HL-60/S4 treated with phorbol 12-myristate 13-acetate at 8.2 ng/mL for 4 days and 3 days (cell line): ENCODE measurements around the gene MIB1.
"Not testable (repeated sequence)": the region's sequence is repeated elsewhere in the genome, so short reads cannot be mapped to it uniquely, and the experiment has no call there.

Experiments
- in situ Hi-C: fragments of 300-500 bp; cut with MboI; formaldehyde crosslinking; loops from 2 replicates; pipeline ENCODE4 v1.15.0; 2022; ENCODE audit warnings: low sequenced_read_pairs

Gene MIB1

GRCh38 chr18:21742315-21742687, 1.7 kb downstream of the MIB1 start:
- in situ Hi-C loops, result no loop called here

GRCh38 chr18:21743166-21743832, 2.7 kb downstream of the MIB1 start:
- in situ Hi-C loops, result no loop called here

- in situ Hi-C loops, result no loop called here
Observed at GRCh38 chr18:21745231-21745630, 4.6 kb downstream of the MIB1 start.

- in situ Hi-C loops, result no loop called here
Observed at GRCh38 chr18:21747268-21747667, 6.7 kb downstream of the MIB1 start.

GRCh38 chr18:21747764-21748693, 7.4 kb downstream of the MIB1 start:
- in situ Hi-C loops, result no loop called here

GRCh38 chr18:21757833-21758232, 17.2 kb downstream of the MIB1 start:
- in situ Hi-C loops, result no loop called here

GRCh38 chr18:21759836-21760235, 19.2 kb downstream of the MIB1 start:
- in situ Hi-C loops, result no loop called here

GRCh38 chr18:21760321-21760720, 19.7 kb downstream of the MIB1 start:
- in situ Hi-C loops, result no loop called here

- in situ Hi-C loops, result no loop called here
Observed at GRCh38 chr18:21761471-21762115, 21.0 kb downstream of the MIB1 start.

GRCh38 chr18:21762181-21762772, 21.7 kb downstream of the MIB1 start:
- in situ Hi-C loops, result no loop called here

- in situ Hi-C loops, result no loop called here
Observed at GRCh38 chr18:21763846-21764646, 23.5 kb downstream of the MIB1 start.

- in situ Hi-C loops, result no loop called here
Observed at GRCh38 chr18:21769206-21769605, 28.6 kb downstream of the MIB1 start.

GRCh38 chr18:21774722-21775121, 34.1 kb downstream of the MIB1 start:
- in situ Hi-C loops, result no loop called here

GRCh38 chr18:21777814-21778213, 37.2 kb downstream of the MIB1 start:
- in situ Hi-C loops, result no loop called here

- in situ Hi-C loops, result no loop called here
Observed at GRCh38 chr18:21786526-21786925, 45.9 kb downstream of the MIB1 start.

GRCh38 chr18:21796089-21796488, 55.5 kb downstream of the MIB1 start:
- in situ Hi-C loops, result not testable (repeated sequence)

GRCh38 chr18:21798126-21798525, 57.5 kb downstream of the MIB1 start:
- in situ Hi-C loops, result no loop called here

GRCh38 chr18:21799721-21800120, 59.1 kb downstream of the MIB1 start:
- in situ Hi-C loops, result no loop called here

- in situ Hi-C loops, result no loop called here
Observed at GRCh38 chr18:21803495-21803894, 62.9 kb downstream of the MIB1 start.

GRCh38 chr18:21805771-21806366, 65.3 kb downstream of the MIB1 start:
- in situ Hi-C loops, result no loop called here
